Medulla oblongata (tissue), 1 donor: Measurements from ENCODE around the gene TTLL11.
A peak's percentile ranks its signal among the peaks of the same experiment; 100 is the strongest.

ENCODE experiments used
- DNase-seq: peaks from one replicate; pipeline ENCODE4 v3.0.0-alpha.2; 2015; ENCODE audit errors: extremely low spot score

Gene TTLL11

GRCh38 chr9:121773954-121774714, 319.0 kb downstream of the TTLL11 start:
- no peak for DNase-seq

DNA sequence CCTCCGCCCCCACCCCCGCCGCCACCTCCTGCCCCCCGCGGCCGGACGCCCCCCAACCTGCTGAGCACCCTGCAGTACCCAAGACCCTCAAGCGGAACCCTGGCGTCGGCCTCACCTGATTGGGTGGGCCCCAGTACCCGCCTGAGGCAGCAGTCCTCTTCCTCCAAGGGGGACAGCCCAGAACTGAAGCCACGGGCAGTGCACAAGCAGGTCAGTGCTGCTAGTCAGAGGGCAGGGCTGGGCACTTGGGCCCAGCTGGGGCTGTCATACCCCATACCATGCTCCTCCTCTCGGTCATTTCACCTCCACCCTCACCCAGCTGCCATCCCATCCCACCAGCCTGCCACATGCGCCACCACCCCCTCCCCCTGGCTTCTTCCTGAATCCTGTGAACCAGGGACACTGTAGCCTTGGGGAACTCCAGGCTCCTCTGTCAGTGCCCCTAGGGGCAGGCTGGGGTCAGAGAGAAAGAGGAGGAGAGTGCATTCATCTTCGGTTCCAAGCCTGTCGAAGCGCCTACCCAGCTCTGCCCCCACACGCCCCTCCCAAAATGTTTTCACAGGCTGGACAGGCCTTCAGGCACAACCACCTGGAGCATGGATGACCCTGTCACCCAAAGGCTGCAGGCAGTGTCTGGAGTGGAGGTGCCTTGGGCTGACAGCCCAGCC, 319.7 kb downstream of the TTLL11 start:
- no peak for DNase-seq

- peak; percentile 65 for DNase-seq
Measured at GRCh38 chr9:121772600-121773285, 320.4 kb downstream of the TTLL11 start.
